Fibroblast of the aortic adventitia (primary cell): ENCODE results near the gene ICAM2. TPM values are rescaled to one million over a fixed set of nuclear protein-coding genes. Genes with fewer than 3 reads are reported as not detected.

ENCODE experiments used
- DNase-seq: peaks from one replicate; pipeline ENCODE4 v3.0.0-alpha.2; 2010; ENCODE audit warnings: low read depth
- H3K4me3 ChIP-seq: 2 replicates; pipeline ENCODE4 v1.5.1; 2011; ENCODE audit warnings: low read depth, mild to moderate bottlenecking, control low read depth, low read length, moderate library complexity
- CTCF ChIP-seq: IDR thresholded peaks from 2 replicates; pipeline ENCODE4 v1.5.1; 2011; ENCODE audit warnings: mild to moderate bottlenecking, low read length, control low read depth, inconsistent platforms; ENCODE audit not compliant: insufficient read depth
- total RNA-seq: library from RNA; depleted of rRNA; stranded (reverse); fragments of >200 nt; gene quantifications from 2 replicates; pipeline ENCODE4 v1.2.3, GENCODE V29; 2012; ENCODE audit warnings: low replicate concordance

ICAM2 gene
- total RNA-seq, 1 donor = 2.6 TPM

- no peak for DNase-seq
- no peak for TF ChIP-seq CTCF
- no peak overlapping the region for H3K4me3 ChIP-seq
These were observed 37.3 kb upstream of the ICAM2 start for GRCh38 chr17:64057701-64058263.

GRCh38 chr17:64056269-64057005 lies 36.0 kb upstream of the ICAM2 start:
- no peak for TF ChIP-seq CTCF
- DNase-seq = no peak

GRCh38 chr17:64055183-64056142 lies 35.0 kb upstream of the ICAM2 start:
- TF ChIP-seq CTCF = no peak
- H3K4me3 ChIP-seq = no peak overlapping the region
- DNase-seq = no peak

More at GRCh38 chr17:64056269-64057005, 36.0 kb upstream of the ICAM2 start:
- no peak overlapping the region for H3K4me3 ChIP-seq

GRCh38 chr17:64054304-64054703 lies 33.9 kb upstream of the ICAM2 start:
- DNase-seq = no peak
- no peak for TF ChIP-seq CTCF
- no peak overlapping the region for H3K4me3 ChIP-seq

- no peak for DNase-seq
- H3K4me3 ChIP-seq = no peak overlapping the region
- TF ChIP-seq CTCF = no peak
These were observed 32.7 kb upstream of the ICAM2 start for GRCh38 chr17:64053101-64053500.

- no peak for DNase-seq
- no peak for TF ChIP-seq CTCF
- no peak overlapping the region for H3K4me3 ChIP-seq
These were observed 30.7 kb upstream of the ICAM2 start for GRCh38 chr17:64051153-64051552.
